ENCODE data around the gene FAM83B. TPM values are rescaled to one million over a fixed set of nuclear protein-coding genes. Genes with fewer than 3 reads are reported as not detected.

Gene FAM83B
- total RNA-seq, 2 donors from 2014 or later = 13.1 to 14.9 TPM

DNA sequence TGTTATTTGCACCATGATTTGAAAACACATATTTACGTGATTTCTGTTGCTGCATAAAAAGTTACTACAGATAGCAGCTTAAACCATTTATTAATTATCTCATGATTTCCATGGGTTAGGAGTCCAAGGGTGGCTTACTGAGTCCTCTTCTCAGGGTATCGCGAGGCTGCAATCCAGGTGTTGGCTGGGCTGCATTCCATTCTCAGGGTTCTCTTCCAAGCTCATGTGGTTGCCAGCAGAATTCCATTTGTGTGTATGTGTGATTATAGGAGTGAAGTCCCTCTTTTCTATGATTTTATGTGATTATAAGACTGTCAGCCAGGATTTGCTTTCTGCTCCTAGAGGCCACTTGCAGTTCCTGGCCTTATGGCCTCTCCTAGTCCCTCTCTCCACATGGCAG lies 135.1 kb downstream of the FAM83B start:
- Histone ChIP-seq H3K27ac (ENCODE audit: low read depth, low read length) (no peak overlapping the region), H3K9ac (ENCODE audit: extremely low read depth, low read length, poor library complexity, severe bottlenecking) (no peak overlapping the region), H3K4me1 (ENCODE audit: control insufficient read depth, insufficient read depth, low read length) (peaks cover 2% of the 10 kb centered on the region), H3K4me3 (ENCODE audit: low read length) (no peak overlapping the region), H3K36me3 (ENCODE audit: control insufficient read depth, insufficient read depth, low read length) (no peaks in the 10 kb centered on the region), H3K27me3 (ENCODE audit: control insufficient read depth, insufficient read depth, low read length, poor library complexity, severe bottlenecking) (no peaks in the 10 kb centered on the region), H3K9me3 (ENCODE audit: control insufficient read depth, low read length) (peaks cover 27% of the 10 kb centered on the region)
- Mint-ChIP-seq H3K27me3 (ENCODE audit: insufficient read depth) (no peaks in the 10 kb centered on the region), H3K27ac (no peak overlapping the region), H3K36me3 (ENCODE audit: low read depth) (no peaks in the 10 kb centered on the region), H3K4me1 (no peaks in the 10 kb centered on the region), H3K9me3 (peaks cover 24% of the 10 kb centered on the region), H3K4me3 (no peak overlapping the region)
- WGBS, 2 experiments (ENCODE audit: insufficient coverage in 1 of 2, insufficient read length in 1 of 2) = 96 to 100% methylated on average over 2 to 3 of the region's 3 CpGs
- TF ChIP-seq, protein P1, sequence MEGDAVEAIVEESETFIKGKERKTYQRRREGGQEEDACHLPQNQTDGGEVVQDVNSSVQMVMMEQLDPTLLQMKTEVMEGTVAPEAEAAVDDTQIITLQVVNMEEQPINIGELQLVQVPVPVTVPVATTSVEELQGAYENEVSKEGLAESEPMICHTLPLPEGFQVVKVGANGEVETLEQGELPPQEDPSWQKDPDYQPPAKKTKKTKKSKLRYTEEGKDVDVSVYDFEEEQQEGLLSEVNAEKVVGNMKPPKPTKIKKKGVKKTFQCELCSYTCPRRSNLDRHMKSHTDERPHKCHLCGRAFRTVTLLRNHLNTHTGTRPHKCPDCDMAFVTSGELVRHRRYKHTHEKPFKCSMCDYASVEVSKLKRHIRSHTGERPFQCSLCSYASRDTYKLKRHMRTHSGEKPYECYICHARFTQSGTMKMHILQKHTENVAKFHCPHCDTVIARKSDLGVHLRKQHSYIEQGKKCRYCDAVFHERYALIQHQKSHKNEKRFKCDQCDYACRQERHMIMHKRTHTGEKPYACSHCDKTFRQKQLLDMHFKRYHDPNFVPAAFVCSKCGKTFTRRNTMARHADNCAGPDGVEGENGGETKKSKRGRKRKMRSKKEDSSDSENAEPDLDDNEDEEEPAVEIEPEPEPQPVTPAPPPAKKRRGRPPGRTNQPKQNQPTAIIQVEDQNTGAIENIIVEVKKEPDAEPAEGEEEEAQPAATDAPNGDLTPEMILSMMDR (conservative IDR thresholded peaks at IDR 0.05) = no peak
- DNase-seq = no peak

DNA sequence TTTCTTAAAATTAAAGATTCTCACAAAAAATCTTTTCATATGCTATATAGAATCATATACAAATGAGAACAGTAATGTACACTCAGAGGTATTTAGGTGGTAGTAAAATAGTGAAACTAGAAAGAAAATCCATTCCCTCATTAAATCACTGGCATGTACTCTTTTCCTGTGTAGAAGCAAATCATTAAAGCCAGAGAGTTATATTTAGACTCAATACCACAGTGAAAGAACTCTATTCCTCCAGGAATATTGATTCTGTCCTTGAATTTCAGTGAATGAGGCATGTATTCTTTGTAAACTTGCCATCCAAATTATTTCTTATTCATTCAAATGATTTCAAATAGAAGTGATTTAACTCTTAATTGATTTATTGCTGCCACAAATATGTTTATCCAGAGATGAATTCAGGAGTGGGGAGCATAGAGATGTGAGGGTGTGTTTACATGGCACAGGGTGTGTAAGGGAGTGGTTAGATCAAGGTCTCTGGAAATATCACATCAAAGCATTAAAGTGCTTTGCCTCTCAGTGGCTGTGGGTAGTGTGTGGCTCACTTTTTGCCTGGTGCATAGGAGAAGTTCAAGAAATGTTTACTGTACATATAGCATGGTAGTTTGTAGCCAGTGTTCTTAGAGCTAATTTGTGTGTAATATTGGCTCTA lies 141.2 kb downstream of the FAM83B start:
- H3K4me1 Mint-ChIP-seq = no peaks in the 10 kb centered on the region
- peaks cover 14% of the 10 kb centered on the region for H3K9me3 Mint-ChIP-seq
- Histone ChIP-seq H3K4me3 (ENCODE audit: low read length) (no peak overlapping the region), H3K9me3 (ENCODE audit: control insufficient read depth, low read length) (peaks cover 27% of the 10 kb centered on the region), H3K27ac (ENCODE audit: low read depth, low read length) (no peak overlapping the region), H3K36me3 (ENCODE audit: control insufficient read depth, insufficient read depth, low read length) (no peaks in the 10 kb centered on the region), H3K9ac (ENCODE audit: extremely low read depth, low read length, poor library complexity, severe bottlenecking) (no peak overlapping the region), H3K27me3 (ENCODE audit: control insufficient read depth, insufficient read depth, low read length, poor library complexity, severe bottlenecking) (no peaks in the 10 kb centered on the region), H3K4me1 (ENCODE audit: control insufficient read depth, insufficient read depth, low read length) (no peaks in the 10 kb centered on the region)
- H3K36me3 Mint-ChIP-seq (ENCODE audit: low read depth) = no peaks in the 10 kb centered on the region
- no peak for DNase-seq
- TF ChIP-seq, protein P1 (conservative IDR thresholded peaks at IDR 0.05) = no peak
- H3K4me3 Mint-ChIP-seq = no peak overlapping the region
- H3K27ac Mint-ChIP-seq = no peak overlapping the region
- H3K27me3 Mint-ChIP-seq (ENCODE audit: insufficient read depth) = no peaks in the 10 kb centered on the region

DNA sequence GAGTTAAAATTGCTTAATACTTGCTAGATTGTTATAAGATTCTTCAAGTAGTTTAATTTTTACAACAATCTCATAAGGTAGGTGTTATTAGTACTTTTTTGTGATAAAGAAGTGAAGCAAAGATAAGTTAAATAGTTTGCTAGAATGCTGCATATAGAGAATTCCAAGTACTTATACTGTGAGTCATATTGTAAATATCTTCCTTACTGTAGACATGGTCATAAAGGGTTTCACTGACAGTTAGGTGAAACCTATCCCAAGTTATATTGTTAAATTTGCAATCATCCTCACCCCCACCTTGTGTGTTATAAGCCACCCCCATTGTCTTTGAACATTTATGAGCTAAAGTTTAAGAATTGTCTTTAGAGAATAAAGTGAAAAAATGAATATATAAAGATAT lies 142.0 kb downstream of the FAM83B start:
- TF ChIP-seq, protein P1 (conservative IDR thresholded peaks at IDR 0.05) = no peak
- no peaks in the 10 kb centered on the region for H3K4me1 Mint-ChIP-seq

More for the DNA sequence above, 142.0 kb downstream of the FAM83B start:
- Histone ChIP-seq H3K9ac (ENCODE audit: extremely low read depth, low read length, poor library complexity, severe bottlenecking) (no peak overlapping the region), H3K4me3 (ENCODE audit: low read length) (no peak overlapping the region), H3K9me3 (ENCODE audit: control insufficient read depth, low read length) (peaks cover 33% of the 10 kb centered on the region), H3K36me3 (ENCODE audit: control insufficient read depth, insufficient read depth, low read length) (no peaks in the 10 kb centered on the region), H3K4me1 (ENCODE audit: control insufficient read depth, insufficient read depth, low read length) (no peaks in the 10 kb centered on the region), H3K27me3 (ENCODE audit: control insufficient read depth, insufficient read depth, low read length, poor library complexity, severe bottlenecking) (no peaks in the 10 kb centered on the region), H3K27ac (ENCODE audit: low read depth, low read length) (no peak overlapping the region)
- Mint-ChIP-seq H3K36me3 (ENCODE audit: low read depth) (no peaks in the 10 kb centered on the region), H3K27me3 (ENCODE audit: insufficient read depth) (no peaks in the 10 kb centered on the region), H3K4me3 (no peak overlapping the region), H3K9me3 (peaks cover 14% of the 10 kb centered on the region), H3K27ac (no peak overlapping the region)
- DNase-seq = no peak
